Adrenal gland (tissue), 12 donors: Measurements from ENCODE around the gene EXOC3. TPM values are rescaled to one million over a fixed set of nuclear protein-coding genes. Genes with fewer than 3 reads are reported as not detected.

Source experiments
- DNase-seq, 7 donors: peaks; one replicate each; pipeline ENCODE4 v3.0.0-alpha.2; 2019 to 2020
- H3K27ac ChIP-seq, 5 donors: fragments of 200-600 bp; sonication (generic) in 4 of 5; 1 replicate in 3 of 5; 2 replicates in 2 of 5; pipeline versions ENCODE4 v1.5.1 to v1.8.0; 2016 to 2020; ENCODE audit warnings: mild to moderate bottlenecking in 1 of 5
- H3K27me3 ChIP-seq: fragments of 200-600 bp; 2 replicates; pipeline ENCODE4 v1.8.0; 2021
- H3K36me3 ChIP-seq, 2 donors: fragments of 200-600 bp; replicated peaks in 1 of 2; 1 replicate in 1 of 2; 2 replicates in 1 of 2; pipeline versions ENCODE4 v1.5.1 to v1.8.0; 2018 to 2022
- H3K4me1 ChIP-seq, 2 donors: fragments of 200-600 bp; replicated peaks in 1 of 2; 1 replicate in 1 of 2; 2 replicates in 1 of 2; pipeline versions ENCODE4 v1.5.1 to v1.8.0; 2018 to 2021
- H3K4me3 ChIP-seq, 4 donors: fragments of 200-600 bp; sonication (generic) in 3 of 4; one replicate each; pipeline ENCODE4 v1.5.1; 2016 to 2018
- H3K9me3 ChIP-seq, 3 donors: fragments of 200-600 bp; sonication (generic) in 1 of 3; replicated peaks in 1 of 3; 1 replicate in 2 of 3; 2 replicates in 1 of 3; pipeline versions ENCODE4 v1.5.1 to v1.8.0; 2016 to 2021
- CTCF ChIP-seq, 6 experiments: fragments of 450-650 bp in 4 of 6; fragments of 200-600 bp in 2 of 6; sonication (generic) in 1 of 6; IDR thresholded peaks; 1 replicate in 5 of 6; 2 replicates in 1 of 6; pipeline versions ENCODE4 v1.5.1 to v1.8.0; 2016 to 2021; ENCODE audit warnings: antibody characterized with exemption in 6 of 6, mild to moderate bottlenecking in 2 of 6, moderate library complexity in 1 of 6
- POLR2A ChIP-seq, 2 donors: fragments of 450-650 bp; IDR thresholded peaks; one replicate each; pipeline ENCODE4 v1.6.1; 2017; ENCODE audit warnings: antibody characterized with exemption in 2 of 2, mild to moderate bottlenecking in 2 of 2, moderate library complexity in 1 of 2
- WGBS, 4 donors: extraction: QIAGEN DNeasy Blood & Tissue Kit in 2 of 4; methylation state at CpG; one replicate each; pipeline versions ENCODE4 v1.1.5 to v1.1.7; 2013 to 2017; 5-methylcytosine and 5-hydroxymethylcytosine counted together
- intact Hi-C, 2 donors: fragments of 100-400 bp; cut with DNase I; formaldehyde crosslinking; loops; one replicate each; pipeline versions ENCODE4 v1.14.1 to v1.15.0; 2022 to 2023
- polyA plus RNA-seq, 3 donors: library from polyadenylated mRNA; stranded (reverse); fragments of 200-250 nt in 2 of 3; fragments of 350-450 nt in 1 of 3; fragmentation: Illumina TruSeq in 1 of 3; extraction: RNeasy Lipid Tissue Mini Kit (QIAGEN cat#74804) in 1 of 3; gene quantifications; one replicate each; pipeline ENCODE4 v1.2.3, GENCODE V29; 2013 to 2014
- total RNA-seq, 9 donors: library from RNA; depleted of rRNA in 4 of 9; stranded (reverse); fragments of >200 nt in 4 of 9; fragments of 120-200 nt in 1 of 9; fragmentation: NEBNext Ultra II Directional in 1 of 9; extraction: Animal tissue kit (Norgen Biotek cat#: 25700) in 1 of 9; gene quantifications; one replicate each; pipeline versions ENCODE4 v1.1.0 to v1.2.4, GENCODE V29; 2013 to 2023
- donor health status: healthy with polysubstance abuse.
- donor health status: Bipolar disorder and iron deficiency.
- donor health status: DM: yes; HTN: yes; CAD: no.
- donor health status: DM: no; HTN: no; CAD: no.
- donor health status: DM: no; HTN: no; CAD: no.
- donor health status: DM: yes; HTN: yes; CAD: no.

The EXOC3 gene
- total and polyA plus RNA-seq, 12 donors = 24.7 to 66.4 (median 42.7) TPM

DNA sequence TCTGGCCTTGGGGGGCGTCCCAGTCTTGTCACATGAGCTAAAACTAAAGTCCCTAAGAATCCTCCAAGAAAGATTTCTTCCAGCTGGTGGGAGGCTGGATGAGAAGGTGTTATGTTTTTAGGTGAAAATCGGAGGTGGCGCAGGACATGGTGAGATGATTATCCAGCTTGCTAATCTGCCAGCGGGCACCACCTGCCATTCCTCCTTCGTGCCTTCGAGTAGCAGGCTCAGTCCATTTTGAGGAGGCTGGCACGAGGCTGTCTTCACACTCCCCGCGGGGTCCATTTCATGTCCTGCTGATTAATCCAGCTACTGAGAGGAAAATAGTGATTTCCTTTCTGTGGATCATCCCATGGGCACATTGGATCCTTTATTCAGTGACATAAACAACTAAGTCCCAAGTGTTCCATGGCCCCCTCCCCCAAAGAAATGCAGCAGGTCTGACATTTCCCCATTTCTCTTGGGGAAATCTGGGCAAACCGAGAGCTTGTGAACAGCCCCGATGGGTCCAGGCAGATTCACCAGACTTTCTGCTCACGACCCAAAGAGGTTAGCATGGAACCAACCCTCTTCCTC is 38.2 kb upstream of the EXOC3 start:
- no peaks in the 10 kb centered on the region for H3K27me3 ChIP-seq
- intact Hi-C loops = no loop called here
- TF ChIP-seq POLR2A (IDR thresholded peaks at IDR 0.05) (no peak), CTCF (IDR thresholded peaks at IDR 0.05) (no peak)
- H3K4me3 ChIP-seq = no peak overlapping the region
- H3K4me1 ChIP-seq = peaks cover 6 to 7% of the 10 kb centered on the region in 2 donors
- no peaks in the 10 kb centered on the region for H3K9me3 ChIP-seq
- H3K27ac ChIP-seq = no peak overlapping the region
- no peaks in the 10 kb centered on the region for H3K36me3 ChIP-seq
- 88 to 92% (median 90%) methylated on average over 12 of the region's 12 CpGs for WGBS, 4 donors
- DNase-seq = peak in 1 of 7 donors; percentile 37

- intact Hi-C loops = no loop called here
- Histone ChIP-seq H3K4me3 (no peak overlapping the region), H3K36me3 (no peaks in the 10 kb centered on the region), H3K27me3 (no peaks in the 10 kb centered on the region), H3K27ac (no peak overlapping the region), H3K4me1 (peaks cover under 1 to 1% of the 10 kb centered on the region in 2 donors), H3K9me3 (no peaks in the 10 kb centered on the region)
- WGBS, 4 donors = 83 to 86% (median 84%) methylated on average over 18 of the region's 18 CpGs
- peak in 1 of 7 donors; percentile 23 for DNase-seq
- TF ChIP-seq POLR2A (IDR thresholded peaks at IDR 0.05) = no peak
- no peak for TF ChIP-seq CTCF (IDR thresholded peaks at IDR 0.05)
These were observed 37.6 kb upstream of the EXOC3 start for GRCh38 chr5:405421-405820.

GRCh38 chr5:406041-406440 is 36.9 kb upstream of the EXOC3 start:
- DNase-seq = peak in 1 of 7 donors; percentile 5
- H3K27ac ChIP-seq = no peak overlapping the region
- intact Hi-C loops = no loop called here
- 81 to 87% (median 85%) methylated on average over 9 of the region's 9 CpGs for WGBS, 4 donors
- H3K36me3 ChIP-seq = no peaks in the 10 kb centered on the region
- no peak for TF ChIP-seq POLR2A (IDR thresholded peaks at IDR 0.05)
- no peak for TF ChIP-seq CTCF (IDR thresholded peaks at IDR 0.05)
- H3K9me3 ChIP-seq = no peaks in the 10 kb centered on the region
- H3K4me1 ChIP-seq = no peaks in the 10 kb centered on the region
- H3K4me3 ChIP-seq = no peak overlapping the region
- no peaks in the 10 kb centered on the region for H3K27me3 ChIP-seq

- 80 to 85% (median 83%) methylated on average over 6 of the region's 6 CpGs for WGBS, 4 donors
- H3K27me3 ChIP-seq = no peaks in the 10 kb centered on the region
- H3K4me1 ChIP-seq = no peaks in the 10 kb centered on the region
- H3K36me3 ChIP-seq = no peaks in the 10 kb centered on the region
- H3K4me3 ChIP-seq = no peak overlapping the region
- DNase-seq = no peak
- no peak for TF ChIP-seq POLR2A (IDR thresholded peaks at IDR 0.05)
- H3K9me3 ChIP-seq = no peaks in the 10 kb centered on the region
- H3K27ac ChIP-seq = no peak overlapping the region
- intact Hi-C loops = no loop called here
These were observed 35.9 kb upstream of the EXOC3 start for GRCh38 chr5:407051-407450.

DNA sequence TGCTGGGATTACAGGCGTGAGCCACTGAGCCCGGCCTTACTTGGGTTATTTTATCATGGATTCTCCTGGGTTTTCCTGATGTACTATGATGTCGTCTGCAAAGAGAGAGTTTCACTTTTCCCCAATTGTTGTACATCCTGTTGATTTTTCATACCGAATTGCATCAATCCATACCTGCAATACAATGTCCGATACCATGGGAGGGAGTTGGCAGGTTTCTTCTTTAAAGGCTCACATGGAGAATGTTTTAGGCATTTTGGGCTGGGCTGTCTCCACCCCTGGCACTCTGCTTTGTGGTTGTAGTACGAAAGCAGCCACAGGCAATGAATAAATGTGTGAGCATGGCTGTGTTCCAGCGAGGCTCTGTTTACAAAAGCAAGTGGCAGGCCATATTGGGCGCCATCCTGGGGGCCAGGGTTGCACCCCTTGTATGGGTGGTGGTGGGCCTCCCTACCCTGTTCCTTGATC is 35.1 kb upstream of the EXOC3 start:
- Histone ChIP-seq H3K36me3 (no peaks in the 10 kb centered on the region), H3K9me3 (no peaks in the 10 kb centered on the region), H3K4me3 (no peak overlapping the region), H3K27ac (no peak overlapping the region), H3K27me3 (no peaks in the 10 kb centered on the region), H3K4me1 (no peaks in the 10 kb centered on the region)
- TF ChIP-seq CTCF (IDR thresholded peaks at IDR 0.05) (no peak), POLR2A (IDR thresholded peaks at IDR 0.05) (no peak)
- 87 to 89% (median 88%) methylated on average over 5 to 8 of the region's 8 CpGs for WGBS, 4 donors
- DNase-seq = peak in 1 of 7 donors; percentile 40
- intact Hi-C loops = no loop called here
